ENCODE measurements around the gene KAZN.

The KAZN gene

DNA sequence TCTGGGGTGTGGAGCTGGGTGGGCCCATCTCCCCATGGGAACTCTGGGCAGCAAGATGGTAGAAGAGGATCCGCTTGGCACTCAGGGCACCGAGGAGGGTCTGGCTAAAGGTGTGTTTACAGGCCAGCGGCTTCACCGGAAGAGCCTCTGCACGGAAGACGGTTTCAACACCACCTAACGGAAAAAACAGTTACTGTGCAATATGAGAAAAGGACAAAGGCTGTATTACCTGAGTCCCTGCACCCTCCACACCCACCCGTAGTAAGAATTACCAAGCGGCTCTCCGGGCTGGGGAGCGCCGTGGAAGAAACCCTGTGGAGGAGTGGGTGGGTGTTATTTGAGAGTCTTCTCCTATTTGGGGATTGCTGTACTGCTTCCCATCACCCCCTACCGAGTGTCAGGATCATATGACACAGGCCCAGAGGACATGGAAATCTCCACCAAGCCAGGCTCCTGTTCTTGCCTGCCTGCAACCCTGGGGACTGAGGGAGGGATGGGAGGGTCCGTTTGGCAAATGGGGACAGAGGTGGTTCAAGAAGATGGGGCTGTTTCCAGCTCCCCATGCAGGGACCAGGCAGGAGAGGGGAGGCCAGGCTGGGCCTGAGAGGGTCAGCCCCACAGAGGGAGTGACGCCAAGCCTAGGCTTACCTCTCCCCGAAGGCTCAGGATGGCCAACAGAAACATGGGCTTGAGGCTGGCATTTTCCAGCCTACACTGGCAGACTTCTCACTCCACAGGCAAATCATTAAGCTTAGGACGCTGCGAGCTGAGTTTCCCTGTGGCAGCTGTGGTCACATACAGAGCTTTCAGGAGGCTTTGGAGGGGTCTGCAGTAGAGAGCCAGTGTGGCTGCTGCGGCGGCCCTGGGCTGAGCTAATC is 351.6 kb downstream of the KAZN start:
- TF ChIP-seq, protein P1, sequence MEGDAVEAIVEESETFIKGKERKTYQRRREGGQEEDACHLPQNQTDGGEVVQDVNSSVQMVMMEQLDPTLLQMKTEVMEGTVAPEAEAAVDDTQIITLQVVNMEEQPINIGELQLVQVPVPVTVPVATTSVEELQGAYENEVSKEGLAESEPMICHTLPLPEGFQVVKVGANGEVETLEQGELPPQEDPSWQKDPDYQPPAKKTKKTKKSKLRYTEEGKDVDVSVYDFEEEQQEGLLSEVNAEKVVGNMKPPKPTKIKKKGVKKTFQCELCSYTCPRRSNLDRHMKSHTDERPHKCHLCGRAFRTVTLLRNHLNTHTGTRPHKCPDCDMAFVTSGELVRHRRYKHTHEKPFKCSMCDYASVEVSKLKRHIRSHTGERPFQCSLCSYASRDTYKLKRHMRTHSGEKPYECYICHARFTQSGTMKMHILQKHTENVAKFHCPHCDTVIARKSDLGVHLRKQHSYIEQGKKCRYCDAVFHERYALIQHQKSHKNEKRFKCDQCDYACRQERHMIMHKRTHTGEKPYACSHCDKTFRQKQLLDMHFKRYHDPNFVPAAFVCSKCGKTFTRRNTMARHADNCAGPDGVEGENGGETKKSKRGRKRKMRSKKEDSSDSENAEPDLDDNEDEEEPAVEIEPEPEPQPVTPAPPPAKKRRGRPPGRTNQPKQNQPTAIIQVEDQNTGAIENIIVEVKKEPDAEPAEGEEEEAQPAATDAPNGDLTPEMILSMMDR (IDR thresholded peaks at IDR 0.05; ENCODE audit: low read depth, low read length), result no peak
- no peak overlapping the region for H3K4me3 ChIP-seq (ENCODE audit: low read depth, low read length)

DNA sequence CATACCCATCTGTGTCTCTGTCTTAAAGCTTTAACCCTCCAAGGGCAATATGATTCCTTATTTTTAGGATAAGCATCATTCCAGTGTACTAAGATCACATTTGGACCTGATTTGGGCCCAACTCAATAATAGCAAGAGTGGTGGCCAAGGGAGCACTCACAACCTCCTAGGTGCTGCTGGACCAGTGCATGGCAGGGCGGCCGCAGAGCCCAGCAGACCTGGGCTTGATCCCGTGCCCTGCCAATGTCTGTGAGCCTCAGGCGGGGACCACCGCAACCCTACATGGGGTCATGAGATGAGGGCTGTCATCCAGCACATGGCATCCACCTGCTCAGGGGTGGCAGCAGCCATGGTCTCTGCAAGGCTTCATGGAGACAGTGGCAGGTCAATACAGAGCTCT is 353.3 kb downstream of the KAZN start:
- TF ChIP-seq, protein P1 (IDR thresholded peaks at IDR 0.05; ENCODE audit: low read depth, low read length), result no peak
- H3K4me3 ChIP-seq (ENCODE audit: low read depth, low read length), result no peak overlapping the region

DNA sequence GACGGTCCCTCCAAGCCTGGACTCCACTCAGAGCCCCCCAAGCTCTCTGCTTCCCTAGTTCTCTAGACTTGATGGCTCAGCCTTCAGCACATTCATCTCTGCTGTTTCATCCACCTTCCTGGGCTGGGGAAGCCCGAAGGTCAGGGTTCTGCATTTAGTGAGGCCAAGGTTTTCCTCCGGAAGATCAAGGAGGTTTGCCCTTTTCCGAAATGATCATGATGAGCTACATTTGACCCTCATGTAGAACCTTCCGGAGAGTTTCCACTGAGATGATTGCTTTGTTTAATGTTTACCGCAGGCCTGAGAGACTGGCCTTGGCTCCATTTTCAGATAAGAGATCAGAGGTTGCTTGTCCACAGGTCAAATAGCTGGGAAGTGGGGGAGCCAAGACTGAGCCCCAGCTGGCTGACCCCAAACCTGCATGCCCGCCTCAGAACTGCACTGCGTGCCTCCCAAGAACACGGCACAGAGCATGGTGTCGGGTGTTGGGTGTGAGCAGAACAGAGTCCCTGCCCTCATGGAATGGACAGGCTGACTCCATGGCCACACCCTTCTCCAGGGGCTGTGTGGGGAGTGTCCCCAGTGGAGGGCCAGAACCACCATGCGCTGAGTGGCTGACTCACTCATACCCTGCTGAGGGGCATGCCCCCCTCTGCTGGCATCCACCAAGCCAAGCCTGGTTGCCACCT is 354.3 kb downstream of the KAZN start:
- no peak overlapping the region for H3K4me3 ChIP-seq (ENCODE audit: low read depth, low read length)
- TF ChIP-seq, protein P1 (IDR thresholded peaks at IDR 0.05; ENCODE audit: low read depth, low read length), result no peak

DNA sequence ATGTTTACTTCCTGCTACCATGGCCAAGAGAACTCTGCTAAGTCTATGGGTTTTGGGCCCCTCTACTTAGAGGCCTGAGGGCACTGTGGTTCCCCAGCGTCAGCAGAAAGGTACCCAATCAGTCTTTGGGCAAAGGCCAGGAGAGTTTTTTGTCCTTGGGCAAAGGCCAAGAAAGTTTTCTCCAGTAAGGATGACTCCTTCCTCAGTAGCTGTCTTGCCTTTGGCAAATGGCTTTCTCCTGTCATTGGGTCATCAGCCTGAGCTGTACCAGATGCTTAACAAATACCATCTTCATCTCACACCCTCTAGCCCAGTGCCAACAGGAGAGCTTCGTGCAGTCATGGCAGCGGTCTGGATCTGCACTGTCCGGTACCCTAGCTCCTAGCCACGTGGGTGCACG is 355.7 kb downstream of the KAZN start:
- TF ChIP-seq, protein P1 (IDR thresholded peaks at IDR 0.05; ENCODE audit: low read depth, low read length), result no peak
- H3K4me3 ChIP-seq (ENCODE audit: low read depth, low read length), result no peak overlapping the region

DNA sequence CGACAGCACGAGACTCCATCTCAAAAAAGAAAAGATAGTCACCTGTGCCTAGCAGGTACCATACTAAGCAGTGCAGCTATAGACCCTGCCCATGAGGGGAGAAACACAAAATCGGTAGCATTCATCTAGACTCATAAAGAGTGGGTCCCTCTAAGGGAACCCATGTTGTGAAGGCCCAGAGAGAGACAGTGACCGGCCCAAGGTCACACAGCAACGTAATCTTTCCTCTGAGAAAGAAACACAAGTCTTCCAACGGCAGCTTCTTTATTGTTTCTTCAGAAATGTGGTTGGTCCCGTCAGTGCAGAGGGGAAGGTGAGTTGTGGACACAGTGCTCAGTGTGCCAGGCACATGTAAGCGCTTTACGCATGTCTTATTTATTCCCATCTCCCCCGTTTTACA is 356.4 kb downstream of the KAZN start:
- H3K4me3 ChIP-seq (ENCODE audit: low read depth, low read length), result no peak overlapping the region
- TF ChIP-seq, protein P1 (IDR thresholded peaks at IDR 0.05; ENCODE audit: low read depth, low read length), result no peak

DNA sequence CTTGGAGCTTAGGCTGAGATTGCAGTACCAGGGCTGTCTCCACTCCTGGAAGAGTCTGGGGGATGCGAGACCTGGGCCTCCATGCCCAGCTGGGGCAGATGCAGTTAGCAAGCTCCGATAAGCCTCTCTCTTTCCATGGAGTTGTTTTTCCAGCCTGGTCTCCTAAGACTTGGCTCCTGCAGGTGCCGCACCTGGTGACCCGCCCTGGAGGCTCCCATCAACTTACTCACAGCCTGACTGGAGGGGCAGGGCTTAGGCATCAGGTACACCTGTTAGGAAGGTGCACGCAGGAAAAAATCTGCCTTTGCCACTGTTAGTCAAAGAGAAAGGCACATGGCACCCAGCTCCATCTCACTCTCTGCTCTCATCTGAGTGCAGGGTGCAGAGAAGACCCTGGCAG is 356.9 kb downstream of the KAZN start:
- no peak overlapping the region for H3K4me3 ChIP-seq (ENCODE audit: low read depth, low read length)
- TF ChIP-seq, protein P1 (IDR thresholded peaks at IDR 0.05; ENCODE audit: low read depth, low read length), result no peak

DNA sequence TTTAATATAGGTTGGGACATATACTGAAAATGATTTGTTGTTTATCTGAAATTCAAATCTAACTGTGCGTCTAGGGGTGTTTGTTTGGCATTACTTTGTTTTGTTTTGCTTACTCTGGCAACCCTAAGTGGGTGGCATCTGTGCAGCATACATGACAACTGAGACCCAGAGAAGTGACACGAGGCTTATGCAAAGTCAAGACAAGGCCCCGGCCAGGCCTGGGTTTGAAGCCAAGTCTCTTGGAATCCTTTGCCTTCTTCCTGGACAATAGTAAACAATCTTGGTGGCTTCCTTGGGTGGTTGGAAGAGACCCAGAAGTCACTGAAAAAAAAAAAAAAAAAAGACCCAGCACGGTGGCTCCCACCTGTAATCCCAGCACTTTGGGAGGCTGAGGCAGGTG is 357.5 kb downstream of the KAZN start:
- no peak overlapping the region for H3K4me3 ChIP-seq (ENCODE audit: low read depth, low read length)
- TF ChIP-seq, protein P1 (IDR thresholded peaks at IDR 0.05; ENCODE audit: low read depth, low read length), result no peak
